SKM-1 (cell line): ENCODE data around the gene SEC62.

Source experiments
- DNase-seq: peaks from one replicate; lab custom pipeline; 2025; ENCODE audit not compliant: unreplicated experiment; lab: John Stamatoyannopoulos, UW

SEC62 gene

GRCh38 chr3:169966951-169967915 is 626 bp downstream of the SEC62 start:
- no peak for DNase-seq

GRCh38 chr3:169968224-169968885 is 1.7 kb downstream of the SEC62 start:
- DNase-seq, result no peak

DNA sequence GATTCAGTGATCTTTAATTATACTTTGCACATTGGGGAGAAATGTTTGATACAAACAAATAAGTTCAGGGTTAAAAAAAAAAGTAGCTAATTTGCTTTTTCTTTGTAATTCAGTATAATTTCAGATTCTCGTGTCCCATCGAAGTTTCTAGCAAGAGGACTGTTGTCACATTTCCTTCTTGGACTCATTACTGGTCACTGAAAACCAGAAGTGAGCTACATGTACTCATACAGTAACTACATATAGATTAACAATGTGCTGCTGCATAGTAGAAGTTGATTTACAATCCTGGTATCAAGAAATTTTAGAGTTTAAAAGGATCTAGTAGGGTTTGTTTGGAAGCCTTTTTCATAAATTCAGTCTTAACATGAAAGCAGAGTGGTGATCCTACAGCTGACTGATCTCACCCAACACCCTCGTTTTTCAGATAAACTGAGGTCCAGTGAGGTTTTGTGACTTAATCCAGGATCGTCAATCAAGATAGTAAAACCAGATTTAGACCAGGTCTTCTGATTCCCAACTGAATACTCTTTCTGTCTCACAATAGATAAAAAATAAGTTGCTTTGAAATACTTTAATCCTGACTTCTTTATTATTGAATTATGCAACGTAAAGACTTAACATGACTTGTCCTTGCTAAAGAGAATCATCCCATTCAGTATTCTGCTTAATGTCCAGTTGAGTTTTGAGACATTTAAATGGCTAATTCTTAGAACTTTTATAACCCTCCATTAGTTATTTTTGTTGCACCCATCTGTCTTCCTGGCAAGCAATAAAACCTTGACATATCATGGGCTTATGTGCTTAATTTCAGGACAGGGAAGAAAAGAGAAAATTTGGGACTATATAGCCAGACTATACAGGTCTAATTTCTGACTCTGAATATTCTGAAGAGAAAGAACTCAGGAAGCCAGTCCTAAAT is 2.8 kb downstream of the SEC62 start:
- DNase-seq, result no peak

GRCh38 chr3:169970847-169971246 is 4.2 kb downstream of the SEC62 start:
- no peak for DNase-seq

DNA sequence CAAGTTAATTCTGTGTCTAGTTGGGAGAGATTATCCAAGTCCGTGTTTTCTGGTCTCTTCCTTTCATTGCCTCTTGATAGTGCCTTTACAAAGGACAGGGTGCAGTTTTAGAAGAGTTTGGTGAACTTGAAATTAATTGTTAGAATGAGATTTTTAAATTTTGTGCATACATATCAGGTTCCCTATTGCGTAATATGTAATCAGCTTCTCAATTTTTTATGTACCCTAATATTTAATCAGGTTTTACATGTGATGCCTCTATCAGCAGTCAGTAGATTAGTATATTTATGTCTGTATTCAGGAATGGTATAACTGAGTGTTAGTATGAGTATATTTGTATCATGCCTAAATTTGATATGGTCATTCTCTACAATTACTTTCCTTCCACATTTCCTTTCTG is 4.9 kb downstream of the SEC62 start:
- no peak for DNase-seq

DNA sequence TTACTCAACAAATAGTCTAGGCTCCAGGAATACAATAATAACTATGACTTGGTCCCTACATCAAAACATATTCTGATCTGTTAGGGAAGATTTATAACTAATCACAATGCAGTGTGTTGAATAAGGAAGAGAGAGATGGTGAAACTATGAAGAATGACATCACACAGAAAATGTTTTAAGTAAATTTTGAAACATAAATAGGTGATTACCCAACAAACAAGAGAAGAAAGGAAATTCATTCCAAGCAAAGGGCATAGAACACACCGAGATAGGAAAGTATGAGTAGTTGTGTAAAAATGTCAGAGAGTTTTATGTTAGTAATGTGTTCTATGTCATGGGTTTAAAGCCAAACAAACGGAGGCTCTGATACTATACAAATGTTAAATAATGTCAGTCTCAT is 13.4 kb downstream of the SEC62 start:
- no peak for DNase-seq

DNA sequence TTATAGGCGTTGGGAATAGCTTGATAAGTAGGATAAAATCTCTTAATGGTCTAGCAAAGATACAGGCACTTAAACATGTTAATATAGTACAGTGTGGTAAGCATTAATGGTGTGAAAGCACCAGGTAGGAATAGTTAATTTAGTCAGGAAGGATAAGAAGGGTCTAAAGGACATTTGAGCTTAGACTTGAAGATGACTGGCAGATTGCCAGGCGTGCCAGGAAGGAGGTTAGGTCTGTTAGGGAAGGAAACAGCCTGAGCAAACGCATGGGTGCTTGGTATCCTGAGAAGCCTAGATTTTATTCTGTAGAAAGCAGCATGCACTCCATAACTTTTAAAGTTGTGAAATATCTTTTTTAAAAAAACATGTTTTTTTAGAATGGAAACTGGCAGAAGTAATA is 17.7 kb downstream of the SEC62 start:
- DNase-seq, result no peak

GRCh38 chr3:169990431-169990830 is 23.8 kb downstream of the SEC62 start:
- no peak for DNase-seq

GRCh38 chr3:169992156-169992555 is 25.5 kb downstream of the SEC62 start:
- DNase-seq, result no peak

- DNase-seq, result no peak
Measured at GRCh38 chr3:169992781-169993180, 26.2 kb downstream of the SEC62 start.

GRCh38 chr3:169993761-169994160 is 27.2 kb downstream of the SEC62 start:
- DNase-seq, result no peak

DNA sequence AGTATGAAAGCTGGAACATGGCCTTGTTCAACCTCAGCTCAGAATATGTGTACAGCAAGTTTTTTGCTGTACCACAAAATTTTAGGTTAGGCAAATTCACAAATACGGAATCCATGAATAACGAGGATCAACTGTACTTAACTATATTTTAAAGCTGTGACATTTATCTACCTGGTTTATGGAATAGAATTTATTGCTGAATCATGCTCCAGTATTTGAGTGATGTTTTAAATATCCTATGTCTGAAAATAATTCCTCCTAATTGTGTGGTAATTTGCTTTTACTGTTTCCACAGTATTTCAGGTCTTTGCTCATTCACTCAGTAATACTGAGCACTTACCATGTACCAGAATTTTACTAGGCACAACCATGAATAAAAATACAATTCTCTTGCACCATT is 29.5 kb downstream of the SEC62 start:
- no peak for DNase-seq

GRCh38 chr3:169998668-169999131 is 32.1 kb downstream of the SEC62 start:
- peak; percentile 23 for DNase-seq

DNA sequence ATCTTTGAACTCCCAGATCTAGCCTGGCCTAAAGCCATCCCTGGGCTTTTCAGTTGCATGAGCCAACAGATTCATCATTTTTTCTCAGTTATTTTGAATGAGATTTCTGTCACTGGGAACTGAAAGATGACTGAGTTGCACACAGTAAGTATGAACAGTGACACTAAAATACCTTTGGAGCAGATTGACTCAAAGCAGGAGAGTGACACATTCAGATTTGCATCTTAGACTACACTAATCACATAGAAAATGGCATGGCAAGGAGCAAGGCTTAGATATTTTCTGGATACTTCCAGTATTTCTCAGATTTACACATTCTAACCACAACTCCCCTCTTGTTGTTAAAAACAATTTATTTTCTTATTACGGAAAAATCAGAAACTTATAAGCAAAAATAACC is 32.8 kb downstream of the SEC62 start:
- DNase-seq, result no peak

DNA sequence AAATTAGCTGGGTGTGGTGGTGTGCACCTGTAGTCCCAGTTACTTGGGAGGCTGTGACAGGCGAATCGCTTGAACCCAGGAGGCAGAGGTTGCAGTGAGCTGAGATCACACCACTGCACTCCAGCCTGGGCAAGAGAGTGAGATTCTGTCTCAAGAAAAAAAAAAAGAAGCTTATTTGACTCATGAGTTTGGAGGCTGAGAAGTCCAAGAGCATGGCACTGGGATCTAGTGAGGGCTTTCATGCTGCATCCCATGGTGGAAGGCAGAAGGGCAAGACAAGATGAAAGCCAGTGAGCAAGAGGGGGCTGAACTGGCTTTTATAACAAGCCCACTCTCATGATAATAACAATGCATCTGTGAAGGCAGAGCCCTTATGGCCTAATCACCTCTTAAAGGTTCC is 33.4 kb downstream of the SEC62 start:
- no peak for DNase-seq

DNA sequence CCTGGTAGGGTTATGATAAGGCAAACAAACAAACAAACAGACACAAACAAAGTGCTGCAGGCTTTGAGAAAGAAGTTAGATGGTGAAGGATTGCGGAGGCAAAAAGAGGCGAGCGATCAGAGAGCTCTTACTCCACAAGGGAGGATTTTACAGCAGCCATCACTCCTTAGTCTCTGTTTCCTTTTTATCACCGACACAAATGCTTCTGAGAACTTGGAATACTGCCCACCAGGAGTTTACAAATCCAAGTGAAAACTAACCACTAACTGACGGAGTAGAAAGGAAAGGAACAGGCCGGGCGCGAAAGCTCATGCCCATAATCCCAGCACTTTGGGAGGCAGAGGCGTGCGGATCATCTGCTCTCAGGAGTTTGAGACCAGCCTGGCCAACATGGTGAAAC is 35.6 kb downstream of the SEC62 start:
- DNase-seq, result no peak

- peak; percentile 49 for DNase-seq
Measured at GRCh38 chr3:170002879-170003278, 36.3 kb downstream of the SEC62 start.

GRCh38 chr3:170003881-170004356 is 37.3 kb downstream of the SEC62 start:
- no peak for DNase-seq

GRCh38 chr3:170007031-170007663 is 40.5 kb downstream of the SEC62 start:
- peak; percentile 93 for DNase-seq

DNA sequence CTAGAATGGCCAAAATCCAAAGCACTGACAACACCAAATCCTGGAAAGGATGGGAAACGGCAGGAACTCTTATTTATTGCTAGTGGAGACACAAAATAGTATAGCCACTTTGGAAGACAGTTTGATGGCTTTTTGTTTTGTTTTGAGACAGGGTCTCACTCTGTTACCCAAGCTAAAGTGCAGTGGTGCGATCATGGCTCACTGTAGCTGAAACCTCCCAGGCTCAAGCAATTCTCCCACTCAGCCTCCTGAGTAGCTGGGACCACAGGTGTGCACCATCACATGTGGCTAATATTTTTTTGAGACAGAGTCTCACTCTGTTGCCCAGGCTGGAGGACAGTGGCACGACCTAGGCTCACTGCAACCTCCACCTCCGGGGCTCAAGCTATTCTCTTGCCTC is 43.9 kb downstream of the SEC62 start:
- DNase-seq, result no peak
